GM23338 (cell line): ENCODE measurements around the gene PHF13. TPM values are rescaled to one million over a fixed set of nuclear protein-coding genes. Genes with fewer than 3 reads are reported as not detected.

Experiments
- ATAC-seq: fragments of 200-7000 bp; cut with Tn5 transposase; 3 replicates; pipeline ENCODE4 v1.9.1; 2020
- DNase-seq: peaks from one replicate; pipeline ENCODE4 v3.0.0-alpha.2; 2015; ENCODE audit warnings: low spot score
- H2AFZ ChIP-seq: fragments of 200-600 bp; sonication (generic); 2 replicates; pipeline ENCODE4 v1.8.0; 2016; ENCODE audit warnings: antibody characterized with exemption, mild to moderate bottlenecking, moderate library complexity
- H3F3A ChIP-seq: fragments of 200-600 bp; sonication (generic); replicated peaks from 2 replicates; pipeline ENCODE4 v1.8.0; 2017; ENCODE audit warnings: antibody characterized with exemption, mixed run types, low read depth
- H3K27ac ChIP-seq: fragments of 200-600 bp; sonication (generic); 2 replicates; pipeline ENCODE4 v1.6.1; 2016; ENCODE audit warnings: low read depth
- H3K27me3 ChIP-seq: fragments of 200-600 bp; sonication (generic); 2 replicates; pipeline ENCODE4 v1.8.0; 2016; ENCODE audit warnings: mild to moderate bottlenecking, mixed run types, moderate library complexity; ENCODE audit not compliant: insufficient read depth
- H3K36me3 ChIP-seq: fragments of 200-600 bp; sonication (generic); 2 replicates; pipeline ENCODE4 v1.8.0; 2016; ENCODE audit warnings: mild to moderate bottlenecking; ENCODE audit not compliant: insufficient read depth
- H3K4me1 ChIP-seq: fragments of 200-600 bp; sonication (generic); 2 replicates; pipeline ENCODE4 v1.8.0; 2016; ENCODE audit warnings: mild to moderate bottlenecking, moderate library complexity; ENCODE audit not compliant: insufficient read depth
- H3K4me2 ChIP-seq: fragments of 200-600 bp; sonication (generic); 2 replicates; pipeline ENCODE4 v1.7.1; 2017; ENCODE audit warnings: mixed run types
- H3K4me3 ChIP-seq: fragments of 200-600 bp; sonication (generic); 2 replicates; pipeline ENCODE4 v1.6.1; 2016; ENCODE audit warnings: mixed run types
- H3K79me2 ChIP-seq: fragments of 200-600 bp; sonication (generic); replicated peaks from 2 replicates; pipeline ENCODE4 v1.8.0; 2017; ENCODE audit warnings: mild to moderate bottlenecking; ENCODE audit not compliant: insufficient read depth
- H3K9me2 ChIP-seq: fragments of 200-600 bp; sonication (generic); 2 replicates; pipeline ENCODE4 v1.8.0; 2017; ENCODE audit not compliant: insufficient read depth
- H4K20me1 ChIP-seq: fragments of 200-600 bp; sonication (generic); replicated peaks from 2 replicates; pipeline ENCODE4 v1.8.0; 2017; ENCODE audit warnings: mild to moderate bottlenecking; ENCODE audit not compliant: insufficient read depth
- H3K27ac Mint-ChIP-seq: 2 replicates; pipeline ENCODE4 v1.8.0; 2020; ENCODE audit warnings: inconsistent platforms, mild to moderate bottlenecking, moderate library complexity, mixed read lengths
- H3K27me3 Mint-ChIP-seq: 3 replicates; pipeline ENCODE4 v1.8.0; 2022; ENCODE audit warnings: low read depth, mild to moderate bottlenecking, moderate library complexity, mixed read lengths, inconsistent platforms; ENCODE audit not compliant: insufficient read depth, poor library complexity
- H3K36me3 Mint-ChIP-seq: 3 replicates; pipeline ENCODE4 v1.8.0; 2021; ENCODE audit warnings: low read depth, mild to moderate bottlenecking, inconsistent platforms, moderate library complexity, mixed read lengths
- H3K4me1 Mint-ChIP-seq: 3 replicates; pipeline ENCODE4 v1.8.0; 2020; ENCODE audit warnings: mild to moderate bottlenecking, inconsistent platforms, mixed read lengths
- H3K4me3 Mint-ChIP-seq: 3 replicates; pipeline ENCODE4 v1.8.0; 2021; ENCODE audit warnings: moderate library complexity, mild to moderate bottlenecking, inconsistent platforms, mixed read lengths
- H3K9me3 Mint-ChIP-seq: 3 replicates; pipeline ENCODE4 v1.8.0; 2020; ENCODE audit warnings: moderate library complexity, mild to moderate bottlenecking, inconsistent platforms, mixed read lengths
- CTCF ChIP-seq, 2 experiments: fragments of 200-600 bp in 1 of 2; sonication (generic) in 1 of 2; conservative IDR thresholded peaks; 2 replicates each; pipeline versions ENCODE4 v1.5.1 to v1.6.1; 2016 to 2017; ENCODE audit warnings: antibody characterized with exemption in 2 of 2, low read depth in 2 of 2, mild to moderate bottlenecking in 2 of 2, moderate library complexity in 1 of 2
- EZH2 ChIP-seq: fragments of 200-600 bp; sonication (generic); IDR thresholded peaks from one replicate; pipeline ENCODE4 v1.8.0; 2017; ENCODE audit warnings: antibody characterized with exemption, mild to moderate bottlenecking, low read depth; ENCODE audit not compliant: unreplicated experiment
- EZH2phosphoT487 ChIP-seq: fragments of 200-600 bp; sonication (generic); IDR thresholded peaks from one replicate; pipeline ENCODE4 v1.8.1; 2018; ENCODE audit warnings: antibody characterized with exemption; ENCODE audit not compliant: unreplicated experiment
- JUNB ChIP-seq: IDR thresholded peaks from one replicate; pipeline ENCODE4 v1.6.1; 2016; ENCODE audit warnings: antibody characterized with exemption; ENCODE audit not compliant: unreplicated experiment
- NANOG ChIP-seq: IDR thresholded peaks from 2 replicates; pipeline ENCODE4 v1.6.1; 2016; ENCODE audit warnings: antibody characterized with exemption, borderline replicate concordance
- POLR2AphosphoS5 ChIP-seq: IDR thresholded peaks from 2 replicates; pipeline ENCODE4 v1.6.1; 2016; ENCODE audit warnings: antibody characterized with exemption, low read depth
- STAT1 ChIP-seq: IDR thresholded peaks from one replicate; pipeline ENCODE4 v1.6.1; 2016; ENCODE audit warnings: antibody characterized with exemption; ENCODE audit not compliant: unreplicated experiment
- ZNF114 ChIP-seq: fragments of 250-450 bp; sonication (Bioruptor Pico); IDR thresholded peaks from 2 replicates; pipeline ENCODE4 v1.5.0; 2020; ENCODE audit warnings: mild to moderate bottlenecking, moderate library complexity
- ZNF331 ChIP-seq: fragments of 250-450 bp; sonication (Bioruptor Pico); IDR thresholded peaks from 2 replicates; pipeline ENCODE4 v1.5.0; 2020; ENCODE audit warnings: low read depth, mild to moderate bottlenecking, moderate library complexity
- ZNF462 ChIP-seq: fragments of 250-450 bp; sonication (Bioruptor Pico); IDR thresholded peaks from 2 replicates; pipeline ENCODE4 v1.5.0; 2020; ENCODE audit warnings: mild to moderate bottlenecking, moderate library complexity
- polyA plus RNA-seq: library from polyadenylated mRNA; unstranded; fragments of >200 nt; fragmentation: Nextera tagmentation; extraction: Ambion mirVana; gene quantifications from 2 replicates; pipeline ENCODE4 v1.2.1, GENCODE V29; 2016
- total RNA-seq: library from RNA; depleted of rRNA; stranded (reverse); fragments of >200 nt; shearing (Covaris generic); gene quantifications from 2 replicates; pipeline ENCODE4 v1.2.3, GENCODE V29; 2014
- TF ChIP-seq, protein P1 (sequence below): IDR thresholded peaks from 2 replicates; pipeline ENCODE4 v1.6.1; 2016; ENCODE audit warnings: antibody characterized with exemption

Gene PHF13
- total and polyA plus RNA-seq, 2 experiments from 2014 or later, result 12.1 to 33.2 TPM

DNA sequence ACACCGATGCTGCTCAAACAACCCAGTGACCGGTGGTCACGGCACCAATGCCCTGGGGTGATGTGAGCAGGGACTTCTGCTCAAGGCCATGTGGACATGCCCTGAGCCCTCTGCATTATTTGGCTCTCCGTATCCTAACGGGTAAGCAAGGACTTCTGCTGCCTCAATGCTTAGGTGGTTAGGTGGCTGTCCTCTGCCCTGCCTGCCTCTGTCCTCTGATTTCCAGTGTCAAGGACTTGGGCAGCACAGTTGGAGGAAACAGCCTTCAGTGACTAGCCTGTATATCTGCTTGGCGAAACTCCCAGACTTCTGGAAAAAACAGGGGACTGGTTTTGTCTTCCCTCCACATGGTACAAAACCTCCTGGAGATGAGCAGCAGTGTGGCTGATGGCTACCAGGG, 53.6 kb downstream of the PHF13 start:
- H3F3A ChIP-seq, result no peaks in the 10 kb centered on the region
- H3K4me2 ChIP-seq, result no peak overlapping the region
- no peak overlapping the region for H2AFZ ChIP-seq
- Mint-ChIP-seq H3K36me3 (peaks cover 79% of the 10 kb centered on the region), H3K9me3 (no peaks in the 10 kb centered on the region), H3K27ac (no peak overlapping the region), H3K4me1 (no peaks in the 10 kb centered on the region), H3K27me3 (peaks cover 11% of the 10 kb centered on the region), H3K4me3 (no peak overlapping the region)
- H3K9me2 ChIP-seq, result no peaks in the 10 kb centered on the region
- DNase-seq, result no peak
- H3K4me3 ChIP-seq, result no peak overlapping the region
- H3K27ac ChIP-seq, result no peak overlapping the region
- peaks cover 21% of the 10 kb centered on the region for H4K20me1 ChIP-seq
- H3K27me3 ChIP-seq, result no peaks in the 10 kb centered on the region
- H3K79me2 ChIP-seq, result peaks cover 22% of the 10 kb centered on the region
- H3K4me1 ChIP-seq, result no peaks in the 10 kb centered on the region
- ATAC-seq, result no peak
- TF ChIP-seq CTCF (conservative IDR thresholded peaks at IDR 0.05; ENCODE audit: low read depth in 2 of 2), result no peak
- TF ChIP-seq, protein P1, sequence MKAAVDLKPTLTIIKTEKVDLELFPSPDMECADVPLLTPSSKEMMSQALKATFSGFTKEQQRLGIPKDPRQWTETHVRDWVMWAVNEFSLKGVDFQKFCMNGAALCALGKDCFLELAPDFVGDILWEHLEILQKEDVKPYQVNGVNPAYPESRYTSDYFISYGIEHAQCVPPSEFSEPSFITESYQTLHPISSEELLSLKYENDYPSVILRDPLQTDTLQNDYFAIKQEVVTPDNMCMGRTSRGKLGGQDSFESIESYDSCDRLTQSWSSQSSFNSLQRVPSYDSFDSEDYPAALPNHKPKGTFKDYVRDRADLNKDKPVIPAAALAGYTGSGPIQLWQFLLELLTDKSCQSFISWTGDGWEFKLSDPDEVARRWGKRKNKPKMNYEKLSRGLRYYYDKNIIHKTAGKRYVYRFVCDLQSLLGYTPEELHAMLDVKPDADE, result no peak
- no peak for TF ChIP-seq STAT1
- no peak for TF ChIP-seq EZH2phosphoT487
- TF ChIP-seq ZNF114 (CRISPR knock-in tag), result no peak
- TF ChIP-seq ZNF331 (CRISPR knock-in tag), result no peak
- TF ChIP-seq POLR2AphosphoS5, result no peak
- peaks cover 18% of the 10 kb centered on the region for H3K36me3 ChIP-seq

GRCh38 chr1:6668503-6668902, 55.0 kb downstream of the PHF13 start:
- no peaks in the 10 kb centered on the region for H3K9me3 Mint-ChIP-seq
- H3K4me1 Mint-ChIP-seq, result no peaks in the 10 kb centered on the region
- Histone ChIP-seq H3K9me2 (no peaks in the 10 kb centered on the region), H3K79me2 (peaks cover 11% of the 10 kb centered on the region), H3K4me2 (no peak overlapping the region), H3F3A (no peaks in the 10 kb centered on the region), H3K4me1 (no peaks in the 10 kb centered on the region), H2AFZ (no peak overlapping the region), H3K36me3 (peaks cover 18% of the 10 kb centered on the region), H4K20me1 (peaks cover 17% of the 10 kb centered on the region), H3K27me3 (no peaks in the 10 kb centered on the region), H3K4me3 (no peak overlapping the region), H3K27ac (no peak overlapping the region)
- no peak overlapping the region for H3K4me3 Mint-ChIP-seq
- H3K36me3 Mint-ChIP-seq, result peaks cover 77% of the 10 kb centered on the region
- ATAC-seq (no peak), DNase-seq (no peak)
- H3K27ac Mint-ChIP-seq, result no peak overlapping the region
- peaks cover 8% of the 10 kb centered on the region for H3K27me3 Mint-ChIP-seq
- no peak for TF ChIP-seq ZNF462 (CRISPR knock-in tag)
- TF ChIP-seq STAT1, result no peak
- TF ChIP-seq NANOG, result no peak
- TF ChIP-seq, protein P1, result no peak
- no peak for TF ChIP-seq EZH2phosphoT487
- TF ChIP-seq ZNF114 (CRISPR knock-in tag), result no peak
- TF ChIP-seq EZH2, result no peak
- no peak for TF ChIP-seq JUNB
